K562 (cell line): ENCODE data around the gene CAV1. TPM values are rescaled to one million over a fixed set of nuclear protein-coding genes. Genes with fewer than 3 reads are reported as not detected.

ENCODE experiments used
- ATAC-seq: fragments of 200-7000 bp; cut with Tn5 transposase; 3 replicates; pipeline ENCODE4 v1.9.1; 2020; ENCODE audit warnings: moderate library complexity
- BruUV-seq: library from RNA; stranded (reverse); fragments of 400-500 nt; replicated peaks from 2 replicates; lab custom pipeline; 2021; lab: Mats Ljungman, UMichigan
- CTCF ChIA-PET: fragments of 300-600 bp; formaldehyde crosslinking; extraction: SDS; loops from one replicate; lab custom pipeline; 2021; ENCODE audit warnings: low intra/inter-chr PET ratio; lab: Yijun Ruan, JAX
- POLR2A ChIA-PET: fragments of 300-600, 350-650 bp; sonication (Branson Sonifier 250); formaldehyde crosslinking; extraction: SDS; loops from one replicate; lab custom pipeline; 2021; ENCODE audit warnings: antibody characterized with exemption, inconsistent platforms; lab: Yijun Ruan, JAX
- DNase-seq, 4 experiments: peaks; one replicate each; pipeline versions ENCODE4 v3.0.0 to v3.0.0-alpha.2; 2011 to 2018; ENCODE audit warnings: low spot score in 3 of 4, mixed read lengths in 3 of 4; ENCODE audit errors: extremely low read depth in 1 of 4
- FAIRE-seq: peaks from 2 replicates; lab custom pipeline; 2011; peaks lifted over from hg19 to GRCh38; lab: Jason Lieb, UNC
- H2AFZ ChIP-seq: 2 replicates; pipeline ENCODE4 v1.6.0; 2011; ENCODE audit warnings: low read depth, low read length, control low read depth, inconsistent platforms
- H3K27ac ChIP-seq: fragments of 200-600 bp; 3 replicates; pipeline ENCODE4 v1.8.0; 2011; ENCODE audit warnings: low read depth, mild to moderate bottlenecking, control low read depth, inconsistent platforms, low read length, moderate library complexity, mixed read lengths; ENCODE audit errors: extremely low read depth
- H3K27me3 ChIP-seq, 2 experiments: fragments of 300-600 bp in 1 of 2; 2 replicates in 1 of 2; 3 replicates in 1 of 2; pipeline versions ENCODE4 v1.6.0 to v1.8.0; 2011; ENCODE audit warnings: inconsistent platforms in 2 of 2, low read length in 2 of 2, mild to moderate bottlenecking in 1 of 2, mixed read lengths in 1 of 2, moderate library complexity in 1 of 2; ENCODE audit not compliant: control insufficient read depth in 2 of 2, insufficient read depth in 2 of 2
- H3K36me3 ChIP-seq: fragments of 300-600 bp; 3 replicates; pipeline ENCODE4 v1.8.0; 2011; ENCODE audit warnings: mild to moderate bottlenecking, low read length, inconsistent platforms; ENCODE audit not compliant: control insufficient read depth, insufficient read depth
- H3K4me1 ChIP-seq, 2 experiments: fragments of 200-600 bp in 1 of 2; replicated peaks in 1 of 2; 2 replicates in 1 of 2; 3 replicates in 1 of 2; pipeline versions ENCODE4 v1.5.1 to v1.8.0; 2011; ENCODE audit warnings: inconsistent platforms in 2 of 2, low read length in 2 of 2, mild to moderate bottlenecking in 1 of 2, mixed read lengths in 1 of 2, moderate library complexity in 1 of 2; ENCODE audit not compliant: control insufficient read depth in 2 of 2, insufficient read depth in 2 of 2
- H3K4me2 ChIP-seq: 2 replicates; pipeline ENCODE4 v1.6.1; 2011; ENCODE audit warnings: low read length, control low read depth, inconsistent platforms, mixed read lengths; ENCODE audit not compliant: insufficient read depth
- H3K4me3 ChIP-seq: fragments of 200-600 bp; sonication (generic), shearing (Covaris generic); 2 replicates; pipeline ENCODE4 v1.5.1; 2016; ENCODE audit warnings: control low read depth, inconsistent platforms
- H3K79me2 ChIP-seq: fragments of 200-600 bp; 3 replicates; pipeline ENCODE4 v1.8.0; 2011; ENCODE audit warnings: low read length, inconsistent platforms; ENCODE audit not compliant: control insufficient read depth, insufficient read depth
- H3K9ac ChIP-seq, 2 experiments: 2 replicates each; pipeline versions ENCODE4 v1.6.0 to v1.6.1; 2011; ENCODE audit warnings: low read depth in 2 of 2, low read length in 2 of 2, control low read depth in 1 of 2, inconsistent platforms in 1 of 2, mild to moderate bottlenecking in 1 of 2, mixed read lengths in 1 of 2; ENCODE audit not compliant: insufficient read depth in 1 of 2
- H3K9me1 ChIP-seq: one replicate; pipeline ENCODE4 v1.6.0; 2011; ENCODE audit warnings: inconsistent platforms, mild to moderate bottlenecking, low read length, moderate library complexity; ENCODE audit not compliant: control insufficient read depth, insufficient read depth
- H3K9me3 ChIP-seq: replicated peaks from 2 replicates; pipeline ENCODE4 v1.5.1; 2011; ENCODE audit warnings: low read depth, low read length, inconsistent platforms; ENCODE audit not compliant: control insufficient read depth, insufficient read depth
- H4K20me1 ChIP-seq: replicated peaks from 2 replicates; pipeline ENCODE4 v1.6.1; 2011; ENCODE audit warnings: low read length, inconsistent platforms, mixed read lengths; ENCODE audit not compliant: control insufficient read depth, insufficient read depth
- ADNP ChIP-seq: fragments of 200-800 bp; sonication (Bioruptor generic); IDR thresholded peaks from 2 replicates; pipeline ENCODE4 v1.6.1; 2016; ENCODE audit warnings: missing genetic modification characterization, missing compliant biosample characterization
- BCOR ChIP-seq: fragments of 450-650 bp; IDR thresholded peaks from 2 replicates; pipeline ENCODE4 v1.6.1; 2016
- BRF1 ChIP-seq: IDR thresholded peaks from 3 replicates; pipeline ENCODE4 v1.6.1; 2011; ENCODE audit warnings: borderline replicate concordance, mild to moderate bottlenecking; ENCODE audit not compliant: insufficient read length; ENCODE audit errors: extremely low read depth
- E2F3 ChIP-seq: fragments of 250-450 bp; sonication (Bioruptor Pico); IDR thresholded peaks from 2 replicates; pipeline ENCODE4 v1.4.0; 2020; ENCODE audit warnings: mild to moderate bottlenecking
- HDAC1 ChIP-seq, 2 experiments: fragments of 450-650 bp; IDR thresholded peaks; 2 replicates each; pipeline ENCODE4 v1.6.1; 2016 to 2017; ENCODE audit warnings: inconsistent platforms in 1 of 2, mild to moderate bottlenecking in 1 of 2, moderate library complexity in 1 of 2
- HDAC3 ChIP-seq: fragments of 450-650 bp; IDR thresholded peaks from 2 replicates; pipeline ENCODE4 v1.6.1; 2018; ENCODE audit warnings: borderline replicate concordance, mild to moderate bottlenecking, moderate library complexity; ENCODE audit not compliant: partially characterized antibody
- ILK ChIP-seq: fragments of 450-650 bp; IDR thresholded peaks from 2 replicates; pipeline ENCODE4 v1.6.1; 2016; ENCODE audit warnings: missing genetic modification characterization, low read depth, mild to moderate bottlenecking, missing compliant biosample characterization, moderate library complexity, borderline replicate concordance
- MCM2 ChIP-seq: fragments of 450-650 bp; IDR thresholded peaks from 2 replicates; pipeline ENCODE4 v1.6.1; 2017; ENCODE audit warnings: low read depth, mild to moderate bottlenecking
- MCM3 ChIP-seq: fragments of 450-650 bp; IDR thresholded peaks from 2 replicates; pipeline ENCODE4 v1.6.1; 2016
- MED1 ChIP-seq: sonication (generic); formaldehyde crosslinking; IDR thresholded peaks from 2 replicates; pipeline ENCODE4 v1.8.1; 2023; ENCODE audit warnings: missing genetic modification reagents, borderline replicate concordance
- NFE2 ChIP-seq: IDR thresholded peaks from 2 replicates; pipeline ENCODE4 v1.6.1; 2014; ENCODE audit warnings: antibody characterized with exemption, low read depth
- NR2C1 ChIP-seq, 2 experiments: fragments of 450-650 bp; IDR thresholded peaks; 2 replicates each; pipeline ENCODE4 v1.6.1; 2017; ENCODE audit warnings: mild to moderate bottlenecking in 2 of 2, antibody characterized with exemption in 1 of 2, inconsistent platforms in 1 of 2, missing compliant biosample characterization in 1 of 2, missing genetic modification characterization in 1 of 2
- RBM25 ChIP-seq: fragments of 200-400 bp; formaldehyde crosslinking; IDR thresholded peaks from 2 replicates; pipeline ENCODE4 v1.6.1; 2018; ENCODE audit warnings: low read length, low read depth, moderate library complexity; ENCODE audit not compliant: severe bottlenecking
- SREBF1 ChIP-seq: fragments of 150-350 bp; IDR thresholded peaks from 2 replicates; pipeline ENCODE4 v1.6.1; 2014; ENCODE audit warnings: antibody characterized with exemption, low read depth, low read length, borderline replicate concordance
- XRCC4 ChIP-seq: IDR thresholded peaks from one replicate; pipeline ENCODE4 v1.6.1; 2011; ENCODE audit not compliant: insufficient read depth, insufficient read length; ENCODE audit errors: extremely low read depth
- ZKSCAN8 ChIP-seq: fragments of 200-800 bp; sonication (Bioruptor generic); IDR thresholded peaks from 2 replicates; pipeline ENCODE4 v1.6.1; 2016; ENCODE audit warnings: missing genetic modification characterization, missing compliant biosample characterization
- ZNF146 ChIP-seq: IDR thresholded peaks from one replicate; pipeline ENCODE4 v1.6.1; 2018; ENCODE audit warnings: missing compliant biosample characterization; ENCODE audit not compliant: unreplicated experiment
- ZNF239 ChIP-seq: fragments of 250-450 bp; sonication (Bioruptor Pico); IDR thresholded peaks from 2 replicates; pipeline ENCODE4 v1.4.0; 2020; ENCODE audit warnings: mild to moderate bottlenecking
- ZNF507 ChIP-seq: conservative IDR thresholded peaks from 2 replicates; pipeline ENCODE4 v1.6.1; 2017; ENCODE audit warnings: missing genetic modification characterization, missing compliant biosample characterization
- WGBS: fragments of 100-300 bp; shearing (Covaris generic); methylation state at CpG from one replicate; pipeline ENCODE4 v1.1.6; 2016; ENCODE audit warnings: low coverage, mixed read lengths; ENCODE audit not compliant: insufficient coverage; ENCODE audit errors: missing lambda C conversion rate; 5-methylcytosine and 5-hydroxymethylcytosine counted together
- in situ Hi-C: fragments of 300-500 bp; cut with MboI; formaldehyde crosslinking; loops from 4 replicates; pipeline ENCODE4 v1.15.0; 2018; ENCODE audit warnings: inconsistent platforms, mixed read lengths
- intact Hi-C: fragments of 100-400 bp; cut with micrococcal nuclease; formaldehyde crosslinking; loops from 2 replicates; pipeline ENCODE4 v1.14.2; 2022
- polyA plus RNA-seq, 8 experiments: library from polyadenylated mRNA; depleted of rRNA in 4 of 8; stranded (reverse) in 5 of 8; unstranded in 3 of 8; fragments of >200 nt; fragmentation: Nextera tagmentation in 2 of 8; fragmentation: Illumina TruSeq in 1 of 8; extraction: Ambion mirVana in 2 of 8; extraction: Trizol in 1 of 8; gene quantifications; 2 replicates each; pipeline versions ENCODE4 v1.2.1 to v1.2.3, GENCODE V29; 2011 to 2014; ENCODE audit warnings: inconsistent platforms in 1 of 8, missing spikeins in 1 of 8
- total RNA-seq, 7 experiments: library from RNA; depleted of rRNA in 6 of 7; stranded (reverse); fragments of >200 nt in 6 of 7; fragmentation: Illumina TruSeq in 2 of 7; extraction: Trizol in 2 of 7; gene quantifications; 2 replicates each; pipeline versions ENCODE4 v1.2.1 to v1.2.3, GENCODE V29; 2011 to 2021; ENCODE audit warnings: low replicate concordance in 1 of 7
- TF ChIP-seq, protein P1 (sequence below): IDR thresholded peaks from 2 replicates; pipeline ENCODE4 v1.6.1; 2012; ENCODE audit warnings: low read depth, low read length, improper control_type of control experiment, borderline replicate concordance
- TF ChIP-seq, protein P2 (sequence below): fragments of 250-450 bp; sonication (Bioruptor Pico); IDR thresholded peaks from 2 replicates; pipeline ENCODE4 v1.5.0; 2021

The CAV1 gene
- total and polyA plus RNA-seq, 9 of the 15 experiments (the other 6 are each of a cell fraction or from before 2014, with no cell fraction given), result 0.08 to 1.5 (median 0.63) TPM

DNA sequence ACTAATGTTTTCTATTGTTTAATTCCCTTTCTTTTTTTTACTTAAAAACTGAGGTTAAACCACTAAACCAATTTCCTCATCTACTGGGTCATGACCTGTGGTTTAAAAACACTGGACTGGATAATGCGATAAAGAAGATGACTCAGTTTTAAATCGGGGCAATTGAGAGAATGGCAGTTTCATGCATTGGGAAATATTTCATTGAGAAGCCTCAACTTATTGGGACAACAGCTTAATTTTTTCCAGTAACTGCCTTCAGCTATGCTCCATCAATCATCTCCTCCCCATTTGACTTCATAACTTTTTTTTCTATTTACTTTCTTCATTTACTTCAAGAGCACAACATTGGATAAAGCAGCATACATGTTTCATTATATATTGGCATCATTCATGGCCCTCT lies 85.4 kb downstream of the CAV1 start (continued):
- no peak for TF ChIP-seq NR2C1 (IDR thresholded peaks at IDR 0.05)
- peak; percentile 65; the same call in 1 of the 2 replicates for TF ChIP-seq NR2C1 (tag; IDR thresholded peaks at IDR 0.05)
- peak; percentile 72 for TF ChIP-seq NFE2

DNA sequence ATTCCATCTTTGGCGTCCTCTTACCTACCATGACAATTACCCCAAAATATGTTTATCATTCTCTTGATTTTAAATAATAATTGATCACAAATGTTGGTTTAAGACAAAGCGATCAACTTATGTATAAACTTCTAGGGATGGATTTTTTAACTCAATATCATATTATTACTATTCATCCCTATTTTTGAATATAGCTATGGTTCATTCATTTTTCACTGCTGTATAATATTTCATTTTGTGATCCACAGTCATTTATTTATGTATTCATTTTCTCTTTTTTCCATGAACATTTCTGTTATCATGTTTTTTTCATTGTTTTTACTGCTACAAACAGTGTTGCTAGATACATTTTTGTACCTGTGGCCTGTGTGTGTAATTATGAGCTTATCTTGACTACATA lies 85.9 kb downstream of the CAV1 start:
- TF ChIP-seq SREBF1 (no peak), RBM25 (peak; percentile 70), ZNF239 (no peak), MED1 (CRISPR knock-in tag) (no peak), MCM2 (no peak), ILK (tag) (no peak), ADNP (tag) (0 out of 2 replicates have a peak, but pooled peaks have one; percentile 40), MCM3 (no peak), E2F3 (CRISPR knock-in tag) (no peak), BRF1 (no peak), ZNF507 (tag) (0 out of 2 replicates have a peak, but pooled peaks have one; percentile 16), HDAC1 (IDR thresholded peaks at IDR 0.05) (no peak), HDAC3 (no peak), ZNF146 (CRISPR knock-in tag) (peak; percentile 79), BCOR (no peak), ZKSCAN8 (CRISPR knock-in tag) (0 out of 2 replicates have a peak, but pooled peaks have one; percentile 0), XRCC4 (no peak)
- TF ChIP-seq, protein P1, sequence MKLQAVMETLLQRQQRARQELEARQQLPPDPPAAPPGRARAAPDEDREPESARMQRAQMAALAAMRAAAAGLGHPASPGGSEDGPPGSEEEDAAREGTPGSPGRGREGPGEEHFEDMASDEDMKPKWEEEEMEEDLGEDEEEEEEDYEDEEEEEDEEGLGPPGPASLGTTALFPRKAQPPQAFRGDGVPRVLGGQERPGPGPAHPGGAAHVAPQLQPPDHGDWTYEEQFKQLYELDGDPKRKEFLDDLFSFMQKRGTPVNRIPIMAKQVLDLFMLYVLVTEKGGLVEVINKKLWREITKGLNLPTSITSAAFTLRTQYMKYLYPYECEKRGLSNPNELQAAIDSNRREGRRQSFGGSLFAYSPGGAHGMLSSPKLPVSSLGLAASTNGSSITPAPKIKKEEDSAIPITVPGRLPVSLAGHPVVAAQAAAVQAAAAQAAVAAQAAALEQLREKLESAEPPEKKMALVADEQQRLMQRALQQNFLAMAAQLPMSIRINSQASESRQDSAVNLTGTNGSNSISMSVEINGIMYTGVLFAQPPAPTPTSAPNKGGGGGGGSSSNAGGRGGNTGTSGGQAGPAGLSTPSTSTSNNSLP, result no peak
- TF ChIP-seq, protein P2, sequence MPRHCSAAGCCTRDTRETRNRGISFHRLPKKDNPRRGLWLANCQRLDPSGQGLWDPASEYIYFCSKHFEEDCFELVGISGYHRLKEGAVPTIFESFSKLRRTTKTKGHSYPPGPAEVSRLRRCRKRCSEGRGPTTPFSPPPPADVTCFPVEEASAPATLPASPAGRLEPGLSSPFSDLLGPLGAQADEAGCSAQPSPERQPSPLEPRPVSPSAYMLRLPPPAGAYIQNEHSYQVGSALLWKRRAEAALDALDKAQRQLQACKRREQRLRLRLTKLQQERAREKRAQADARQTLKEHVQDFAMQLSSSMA (CRISPR knock-in tag), result no peak
- no TSS peak for BruUV-seq
- DNase-seq (no peak), ATAC-seq (no peak), FAIRE-seq (no peak)
- H3K27ac ChIP-seq, result no peak overlapping the region
- 1% methylated on average over 2 of the region's 2 CpGs for WGBS
- H3K9me3 ChIP-seq, result no peaks in the 10 kb centered on the region
- no peaks in the 10 kb centered on the region for H3K9me1 ChIP-seq
- H3K36me3 ChIP-seq, result no peaks in the 10 kb centered on the region
- ChIA-PET POLR2A (interaction anchor here (0.9 to 1.0 kb wide), 2 partner anchors 20 to 58 kb away, joined by 4 to 5 read pairs; no protein-coding TSS in a partner anchor), CTCF (interaction anchor here (0.8 kb wide), 1 partner anchor 398 kb away, joined by 3 read pairs; no protein-coding TSS in a partner anchor)
- intact Hi-C loops (no loop called here), in situ Hi-C loops (no loop called here)
- H3K9ac ChIP-seq, result no peak overlapping the region
- H2AFZ ChIP-seq, result no peak overlapping the region
- no peaks in the 10 kb centered on the region for H4K20me1 ChIP-seq
- H3K4me3 ChIP-seq, result no peak overlapping the region
- H3K27me3 ChIP-seq, result peaks cover 2 to 11% of the 10 kb centered on the region in 2 experiments; a peak in 2 of 5 replicates
- no peak overlapping the region for H3K4me2 ChIP-seq
- no peaks in the 10 kb centered on the region for H3K4me1 ChIP-seq
- no peaks in the 10 kb centered on the region for H3K79me2 ChIP-seq
